Osteoblast (primary cell): ENCODE results near the gene NR1I3. TPM values are rescaled to one million over a fixed set of nuclear protein-coding genes. Genes with fewer than 3 reads are reported as not detected.

Experiments used
- DNase-seq: peaks from one replicate; pipeline ENCODE4 v3.0.0; 2011; ENCODE audit warnings: low spot score, mixed read lengths; ENCODE audit not compliant: insufficient read length; ENCODE audit errors: missing footprints
- H2AFZ ChIP-seq: 2 replicates; pipeline ENCODE4 v1.6.0; 2011; ENCODE audit warnings: mild to moderate bottlenecking, low read length
- H3K27ac ChIP-seq: 2 replicates; pipeline ENCODE4 v1.5.1; 2011; ENCODE audit warnings: mild to moderate bottlenecking, low read depth, low read length, moderate library complexity
- H3K27me3 ChIP-seq: 2 replicates; pipeline ENCODE4 v1.6.0; 2012; ENCODE audit warnings: mild to moderate bottlenecking, control low read depth, inconsistent platforms, low read length, moderate library complexity; ENCODE audit not compliant: insufficient read depth
- H3K36me3 ChIP-seq: 2 replicates; pipeline ENCODE4 v1.5.1; 2011; ENCODE audit warnings: mild to moderate bottlenecking, low read length, control low read depth, moderate library complexity; ENCODE audit not compliant: insufficient read depth
- H3K4me1 ChIP-seq: 2 replicates; pipeline ENCODE4 v1.5.1; 2011; ENCODE audit warnings: mild to moderate bottlenecking, low read length, control low read depth, moderate library complexity; ENCODE audit not compliant: insufficient read depth
- H3K4me2 ChIP-seq: 2 replicates; pipeline ENCODE4 v1.6.0; 2011; ENCODE audit warnings: mild to moderate bottlenecking, low read length; ENCODE audit not compliant: insufficient read depth
- H3K4me3 ChIP-seq: fragments of 200-600 bp; sonication (generic); 3 replicates; pipeline ENCODE4 v1.5.1; 2012; ENCODE audit warnings: mild to moderate bottlenecking, low read length, inconsistent platforms; ENCODE audit not compliant: insufficient read depth
- H3K79me2 ChIP-seq: 2 replicates; pipeline ENCODE4 v1.6.0; 2012; ENCODE audit warnings: mild to moderate bottlenecking, low read length, control low read depth, inconsistent platforms; ENCODE audit not compliant: insufficient read depth
- H3K9me3 ChIP-seq: 2 replicates; pipeline ENCODE4 v1.5.1; 2011; ENCODE audit warnings: low read depth, low read length, control low read depth
- H4K20me1 ChIP-seq: 2 replicates; pipeline ENCODE4 v1.6.0; 2012; ENCODE audit warnings: mild to moderate bottlenecking, low read length, control low read depth; ENCODE audit not compliant: insufficient read depth
- CTCF ChIP-seq: IDR thresholded peaks from 2 replicates; pipeline ENCODE4 v1.5.1; 2011; ENCODE audit warnings: mild to moderate bottlenecking, low read depth, low read length, moderate library complexity; ENCODE audit errors: extremely low read depth
- total RNA-seq: library from RNA; depleted of rRNA; stranded (reverse); fragments of >200 nt; gene quantifications from 2 replicates; pipeline ENCODE4 v1.2.3, GENCODE V29; 2012

The NR1I3 gene
- total RNA-seq, 1 donor, result not detected

DNA sequence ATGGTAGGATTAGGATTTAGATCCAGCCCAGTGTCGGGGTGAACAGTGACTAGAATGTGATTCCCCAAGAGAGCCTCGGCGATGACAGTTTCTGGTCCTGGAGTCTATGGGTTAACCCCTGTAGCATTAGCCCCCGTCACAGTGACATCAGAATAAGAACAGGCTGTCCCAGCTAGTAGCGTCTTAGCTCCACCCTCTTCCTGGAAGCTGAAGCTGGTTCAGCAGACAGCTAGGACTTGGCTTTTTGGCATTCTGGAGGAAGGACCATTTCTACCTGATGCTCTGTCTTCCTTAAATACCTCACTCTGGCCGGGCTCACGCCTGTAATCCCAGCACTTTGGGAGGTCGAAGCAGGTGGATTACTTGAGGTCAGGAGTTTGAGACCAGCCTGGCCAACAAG, 30.8 kb downstream of the NR1I3 start:
- Histone ChIP-seq H3K27ac (peak overlapping the region; percentile 18), H3K4me3 (no peak overlapping the region), H3K79me2 (peaks cover 41% of the 10 kb centered on the region), H3K4me1 (peaks cover 12% of the 10 kb centered on the region), H3K27me3 (no peaks in the 10 kb centered on the region), H4K20me1 (peaks cover 2% of the 10 kb centered on the region), H3K9me3 (no peaks in the 10 kb centered on the region), H2AFZ (no peak overlapping the region), H3K36me3 (peaks cover 61% of the 10 kb centered on the region), H3K4me2 (no peak overlapping the region)
- no peak for DNase-seq
- TF ChIP-seq CTCF, result no peak

DNA sequence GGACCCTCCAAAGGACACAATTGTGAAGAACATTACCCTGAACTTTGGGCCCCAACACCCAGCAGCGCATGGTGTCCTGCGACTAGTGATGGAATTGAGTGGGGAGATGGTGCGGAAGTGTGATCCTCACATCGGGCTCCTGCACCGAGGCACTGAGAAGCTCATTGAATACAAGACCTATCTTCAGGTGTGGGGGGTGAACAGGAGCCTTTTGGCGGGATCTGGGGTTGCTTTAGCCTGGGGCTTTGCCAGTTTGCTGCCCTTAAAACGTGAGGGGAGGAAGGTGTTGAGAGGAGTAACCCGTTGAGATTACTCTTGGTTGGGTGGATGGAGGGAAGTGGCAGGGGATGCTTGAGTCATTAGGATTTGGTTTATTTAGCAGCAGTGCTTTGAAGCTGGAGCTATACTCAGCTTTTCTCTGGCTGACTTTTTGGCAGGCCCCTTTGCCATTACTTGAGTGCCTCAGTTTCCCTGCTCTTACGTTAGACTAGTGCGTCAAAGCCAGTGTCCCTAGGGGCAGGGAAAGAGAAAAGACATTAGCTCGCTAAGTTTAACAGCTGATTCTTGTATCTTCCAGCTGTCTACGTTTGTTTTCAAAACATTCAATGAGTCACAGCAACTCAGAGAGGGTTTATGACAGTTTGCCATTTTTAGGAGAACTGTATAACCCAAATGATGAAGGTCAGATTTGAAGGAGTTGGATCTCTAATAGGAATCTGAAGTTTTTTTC, 31.4 kb downstream of the NR1I3 start:
- Histone ChIP-seq H3K27me3 (no peaks in the 10 kb centered on the region), H2AFZ (no peak overlapping the region), H3K27ac (peak overlapping the region; percentile 18), H3K4me2 (no peak overlapping the region), H4K20me1 (peaks cover 2% of the 10 kb centered on the region), H3K4me1 (peaks cover 16% of the 10 kb centered on the region), H3K79me2 (peaks cover 42% of the 10 kb centered on the region), H3K4me3 (no peak overlapping the region), H3K9me3 (no peaks in the 10 kb centered on the region), H3K36me3 (peaks cover 55% of the 10 kb centered on the region)
- peak; percentile 77 for DNase-seq
- no peak for TF ChIP-seq CTCF

GRCh38 chr1:161201836-161202712, 35.9 kb downstream of the NR1I3 start, which contains the start of gene NDUFS2:
TSS of gene NDUFS2 (plus strand) at chr1:161202367. CDS start at chr1:161202386, 19 bp downstream.
- Histone ChIP-seq H3K9me3 (no peaks in the 10 kb centered on the region), H2AFZ (peak within 1 kb of the TSS; percentile 92), H3K4me3 (peak within 1 kb of the TSS; percentile 97), H3K27me3 (no peaks in the 10 kb centered on the region), H4K20me1 (no peaks in the 10 kb centered on the region), H3K4me1 (peaks cover 54% of the 10 kb centered on the region), H3K36me3 (peaks cover 19% of the 10 kb centered on the region), H3K4me2 (peak within 1 kb of the TSS; percentile 89), H3K79me2 (peaks cover 44% of the 10 kb centered on the region), H3K27ac (peak within 1 kb of the TSS; percentile 94)
- TF ChIP-seq CTCF, result peak; percentile 23
- peak; percentile 93 for DNase-seq
